Hepatic stellate cell (primary cell): ENCODE results near the gene FRY.
"Not testable (repeated sequence)": the region's sequence is repeated elsewhere in the genome, so short reads cannot be mapped to it uniquely, and the experiment has no call there.

Experiments used
- DNase-seq: peaks from one replicate; pipeline ENCODE4 v3.0.0; 2011; ENCODE audit warnings: low spot score

The FRY gene

DNA sequence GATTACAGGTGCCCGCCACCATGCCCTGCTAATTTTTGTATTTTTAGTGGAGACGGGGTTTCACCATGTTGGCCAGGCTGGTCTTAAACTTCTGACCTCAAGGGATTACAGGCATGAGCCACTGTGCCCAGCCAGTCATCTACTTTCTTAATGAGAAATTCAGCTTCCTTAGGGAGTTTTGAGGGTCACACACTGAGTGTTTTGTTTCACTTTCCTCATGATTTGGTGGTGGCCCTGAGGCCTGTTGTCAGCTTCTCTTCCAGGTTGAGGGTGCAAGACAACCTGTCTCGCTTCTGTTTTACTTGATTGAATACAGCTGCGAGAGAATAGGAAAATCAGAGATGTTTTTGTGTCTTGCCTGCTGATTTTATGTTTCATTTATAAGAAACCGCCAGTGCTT is 9.9 kb downstream of the FRY start:
- no peak for DNase-seq

DNA sequence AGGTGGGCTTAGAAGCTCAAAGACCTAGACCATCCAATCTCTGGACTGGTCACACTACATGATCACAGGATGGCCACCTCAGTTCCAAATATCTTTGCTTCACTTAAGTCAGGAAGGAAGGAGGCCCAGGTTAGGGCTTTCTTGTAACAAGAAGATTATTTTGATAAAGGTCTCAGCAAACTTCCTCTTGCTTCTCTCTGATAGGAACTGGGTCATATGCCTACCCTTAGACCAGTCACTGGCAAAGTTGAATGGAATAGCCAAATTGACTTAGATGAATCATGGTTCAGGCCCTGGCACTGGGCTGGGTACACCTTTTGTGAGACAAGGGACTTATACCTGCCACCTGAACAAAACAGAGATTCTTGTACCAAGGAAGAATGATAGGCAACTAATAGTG is 11.0 kb downstream of the FRY start:
- DNase-seq: no peak

DNA sequence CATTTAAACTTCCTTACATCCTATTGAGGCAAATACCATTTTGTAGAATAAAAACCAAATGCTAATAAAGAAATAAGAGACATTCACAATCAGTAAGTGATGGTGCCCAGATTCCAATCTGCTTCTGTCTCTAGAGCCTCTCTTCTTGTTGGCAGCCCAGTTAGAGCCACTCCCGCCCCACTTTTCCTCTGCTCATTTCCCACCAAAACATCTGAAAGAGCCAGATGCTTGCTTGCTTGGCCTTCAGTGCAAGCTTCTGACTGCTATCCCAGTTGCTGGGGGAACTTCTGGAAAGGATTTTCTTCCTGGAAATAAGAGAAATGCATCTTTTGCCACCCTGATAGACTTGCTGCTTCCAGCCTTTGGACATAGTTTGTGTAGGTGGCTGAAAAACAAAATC is 12.9 kb downstream of the FRY start:
- DNase-seq: no peak

DNA sequence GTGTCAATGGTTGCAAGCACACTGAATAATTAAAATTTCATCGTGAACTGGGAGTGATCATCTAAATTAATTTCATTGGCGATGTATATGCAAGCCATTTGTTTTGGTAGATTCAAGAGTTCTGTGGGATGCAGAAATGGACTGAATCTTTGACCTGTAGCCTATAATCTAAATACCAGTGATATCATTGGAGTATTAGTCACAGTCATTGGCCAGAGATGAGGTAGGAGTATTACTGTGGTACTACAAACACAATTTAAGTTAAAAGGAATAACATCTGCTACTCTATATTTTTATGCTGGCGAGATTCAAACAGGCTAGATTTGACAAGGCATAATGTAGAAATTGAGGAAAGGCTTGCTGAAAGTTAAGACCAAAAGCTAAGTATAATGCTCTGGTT is 14.0 kb downstream of the FRY start:
- DNase-seq: no peak

DNA sequence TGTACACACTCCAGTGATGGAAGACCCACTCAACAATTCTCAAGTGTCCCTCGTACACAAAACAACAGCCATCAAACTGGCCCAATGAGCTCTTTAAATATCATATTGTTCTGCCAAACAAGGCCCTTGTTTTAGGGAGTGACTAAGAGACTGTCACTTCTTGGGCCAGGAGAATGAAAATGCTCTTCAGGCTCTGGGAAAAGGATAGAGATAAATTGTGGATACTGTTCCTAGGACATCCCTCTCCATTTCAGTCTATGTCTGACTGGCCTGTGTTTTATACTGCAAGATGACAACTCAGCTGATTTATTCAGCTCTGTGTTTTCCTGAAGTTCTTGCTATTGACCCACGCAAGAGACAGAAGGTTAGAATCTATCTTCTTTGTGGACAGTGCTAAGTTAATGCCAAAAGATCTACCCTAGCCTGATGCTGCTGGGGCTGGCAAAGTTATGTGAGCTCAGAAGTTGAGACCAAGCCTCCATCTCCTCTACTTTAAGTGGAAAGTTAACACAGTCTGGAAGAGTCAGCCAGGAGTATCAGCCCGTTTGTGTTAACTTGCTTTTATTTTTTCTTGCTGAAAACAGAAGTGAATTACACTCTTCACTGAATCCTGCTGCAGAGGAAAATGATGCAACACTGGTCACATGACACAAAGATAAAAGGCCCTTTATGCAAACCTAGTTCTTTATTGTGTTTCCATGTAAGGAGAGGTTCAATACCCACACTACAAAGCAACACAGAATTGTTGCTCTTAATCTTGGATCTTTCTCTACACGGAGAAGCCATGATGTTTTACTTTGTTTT is 14.6 kb downstream of the FRY start:
- no peak for DNase-seq

DNA sequence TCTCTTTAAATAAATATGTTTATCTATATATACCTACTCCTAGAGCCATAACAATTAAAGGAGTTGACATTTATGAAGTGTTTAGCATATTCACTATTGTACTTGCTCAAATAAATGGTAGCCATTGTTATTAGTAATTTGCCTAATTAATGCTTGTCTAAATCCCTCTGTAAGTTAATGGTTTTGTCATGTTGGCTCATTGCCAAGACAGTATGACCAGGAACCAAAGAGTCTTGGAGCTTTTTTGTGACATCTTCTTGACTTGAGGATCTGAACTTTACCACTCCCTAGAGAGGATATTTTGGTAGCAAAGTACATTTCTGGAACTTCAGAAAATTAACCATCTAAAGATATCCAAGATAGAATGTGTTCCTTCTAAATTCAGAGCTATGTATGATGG is 15.5 kb downstream of the FRY start:
- DNase-seq: no peak

DNA sequence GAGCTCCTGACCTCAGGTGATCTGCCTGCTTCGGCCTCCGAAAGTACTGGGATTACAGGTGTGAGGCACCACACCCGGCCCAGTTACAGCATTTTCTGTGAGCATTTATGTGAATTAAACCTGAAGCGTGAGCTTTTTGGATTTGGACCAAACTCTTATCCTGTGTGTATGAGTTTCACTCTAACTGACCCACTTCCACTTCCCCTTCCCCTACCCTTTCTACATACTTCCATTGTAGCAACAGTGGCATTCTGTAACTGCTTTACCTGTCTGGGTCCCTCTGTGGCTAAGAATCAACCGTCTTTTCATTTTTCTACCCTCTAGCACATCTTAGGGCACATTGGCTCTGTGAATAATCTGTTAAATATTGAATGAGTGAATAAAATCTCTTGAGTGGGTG is 16.2 kb downstream of the FRY start:
- no peak for DNase-seq

DNA sequence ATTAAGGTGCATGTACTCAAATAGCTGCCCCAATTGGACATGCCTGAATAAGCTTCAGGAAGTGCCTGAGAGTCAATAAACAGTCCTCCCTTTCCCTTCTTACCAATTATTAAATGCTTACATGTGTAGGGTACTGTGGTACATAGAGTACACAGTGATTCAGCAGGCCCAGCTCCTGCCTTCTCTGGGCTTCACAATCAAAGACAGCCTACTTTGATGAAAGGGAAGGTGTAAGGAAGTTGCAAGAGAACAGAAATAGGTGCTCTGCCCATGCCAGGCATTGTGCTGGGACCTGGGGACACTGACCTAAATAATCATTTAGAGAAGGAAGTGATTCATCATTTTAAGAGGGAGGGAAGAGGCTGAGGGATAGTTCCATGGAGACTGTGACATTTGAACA is 17.2 kb downstream of the FRY start:
- no peak for DNase-seq

DNA sequence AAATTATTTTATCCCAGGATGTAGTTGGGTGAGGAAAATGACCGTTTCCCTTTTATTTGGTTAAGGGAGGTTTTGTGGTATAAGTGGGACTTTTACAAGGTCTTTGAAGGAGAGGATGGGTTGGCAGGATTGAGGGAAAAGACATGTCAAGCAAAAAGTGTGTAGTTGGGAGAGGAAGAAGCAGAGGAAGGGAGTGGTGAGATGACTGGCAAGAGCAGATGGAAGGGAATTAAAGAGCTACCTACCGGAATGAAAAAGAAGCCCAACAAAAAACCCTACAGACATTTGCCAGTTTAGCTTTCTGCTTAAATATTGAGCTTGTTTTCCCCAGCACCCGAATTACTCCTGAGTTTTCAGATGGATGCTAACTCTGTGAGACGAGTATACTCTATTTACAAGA is 19.6 kb downstream of the FRY start:
- no peak for DNase-seq

DNA sequence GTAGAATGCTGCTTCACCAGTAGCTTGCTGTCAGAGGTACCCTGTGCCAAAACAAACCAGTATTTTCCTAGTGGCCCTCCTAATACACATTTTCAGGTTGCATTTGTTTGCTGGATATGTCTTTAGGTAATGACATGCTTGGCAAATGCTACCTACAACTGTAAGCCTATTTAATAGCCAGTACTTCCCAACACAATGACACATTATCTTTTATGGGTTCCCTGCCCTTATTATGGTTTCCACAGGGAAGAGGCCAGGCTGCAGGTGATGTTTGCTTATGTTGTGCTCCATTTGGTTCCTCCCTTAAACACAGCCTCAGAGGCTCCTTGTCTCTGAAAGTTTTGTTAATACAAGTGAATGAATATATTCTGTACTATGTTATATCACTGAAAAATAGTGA is 24.7 kb downstream of the FRY start:
- DNase-seq: no peak

DNA sequence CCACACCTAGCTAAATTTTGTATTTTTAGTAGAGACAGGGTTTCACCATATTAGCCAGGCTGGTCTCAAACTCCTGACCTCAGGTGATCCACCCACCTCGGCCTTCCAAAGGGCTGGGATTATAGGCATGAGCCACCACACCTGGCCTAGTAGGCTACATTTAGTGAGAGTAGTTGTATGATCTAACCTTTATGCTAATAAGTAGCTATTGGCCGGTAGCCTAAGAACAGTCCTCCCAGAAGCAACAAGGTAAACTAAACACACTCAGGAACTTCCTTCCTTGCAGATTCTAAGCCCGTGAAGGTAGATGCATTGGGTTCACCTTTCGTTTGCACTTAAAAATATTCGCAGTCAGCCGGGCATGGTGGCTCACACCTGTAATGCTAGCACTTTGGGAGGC is 25.8 kb downstream of the FRY start:
- not testable (repeated sequence) for DNase-seq

DNA sequence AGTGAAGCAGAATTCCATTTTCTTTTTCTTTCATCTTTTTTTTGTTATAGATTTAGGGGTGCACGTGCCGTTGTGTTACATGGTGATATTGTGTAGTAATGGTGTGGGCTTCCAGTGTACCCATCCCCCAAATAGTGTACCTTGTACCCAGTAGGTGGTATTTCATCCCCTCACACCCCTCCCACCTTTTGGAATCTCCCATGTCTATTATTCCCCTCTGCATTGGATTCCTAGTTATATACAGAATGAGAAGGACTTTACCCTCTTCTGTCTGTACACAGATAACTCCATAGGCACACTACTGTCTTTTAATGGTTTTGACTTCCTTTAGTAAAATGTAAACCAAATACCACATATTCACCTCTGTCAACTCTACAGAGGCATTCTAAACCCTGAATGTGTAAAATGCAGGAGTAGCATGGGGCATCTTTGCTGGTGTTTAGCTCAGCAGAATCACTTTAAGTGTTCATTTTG is 28.0 kb downstream of the FRY start:
- DNase-seq: no peak

DNA sequence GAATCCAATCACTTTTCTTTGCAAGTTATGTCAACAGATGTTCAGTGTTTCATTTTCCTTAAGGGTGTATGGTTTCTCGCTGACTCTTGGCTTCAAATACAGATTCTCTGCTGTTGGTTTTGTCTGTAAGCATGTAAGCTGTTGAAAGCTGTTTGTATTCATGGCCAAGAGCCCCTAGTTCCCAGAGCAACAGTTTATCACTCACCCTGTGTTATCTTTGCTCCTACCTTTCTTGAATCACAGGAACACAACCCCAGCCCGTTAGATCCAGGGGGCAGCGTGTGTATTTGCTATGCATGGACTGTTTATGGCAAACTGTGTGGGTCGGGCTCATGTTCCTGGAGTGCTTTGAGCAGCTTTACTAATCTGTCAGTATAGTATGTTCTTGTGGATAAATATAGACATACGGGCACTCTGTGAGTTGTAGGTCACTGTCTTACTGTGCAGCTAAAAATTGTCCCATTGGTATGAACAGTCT is 28.9 kb downstream of the FRY start:
- no peak for DNase-seq

DNA sequence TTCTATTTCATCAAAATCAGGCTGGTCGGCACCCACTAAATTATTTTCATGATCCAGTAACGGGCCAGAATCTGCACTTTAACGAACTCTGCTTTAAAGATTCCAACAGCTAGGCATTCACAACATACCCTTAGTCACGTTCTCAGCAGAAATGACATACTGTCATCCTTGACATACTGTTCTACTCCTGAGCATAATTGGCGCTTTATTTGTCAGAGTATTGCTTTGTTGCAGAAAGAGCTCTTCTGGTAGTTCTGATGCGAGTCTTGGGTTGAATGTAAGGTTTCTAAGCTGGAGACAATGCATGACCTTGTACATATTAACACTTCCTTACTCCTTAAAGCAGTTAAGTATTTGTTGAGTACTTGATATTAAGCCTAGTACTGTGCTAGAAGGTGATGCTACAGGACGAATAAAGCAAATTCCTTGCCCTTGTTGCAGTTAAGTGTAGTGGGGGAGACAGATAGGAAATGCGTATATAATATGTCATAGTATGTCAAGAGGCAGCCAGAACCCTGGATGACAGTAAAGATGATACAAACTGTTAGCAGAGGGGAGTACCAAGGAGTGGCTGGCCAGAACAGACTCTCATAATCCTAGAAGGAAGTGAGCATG is 32.2 kb downstream of the FRY start:
- DNase-seq: no peak

DNA sequence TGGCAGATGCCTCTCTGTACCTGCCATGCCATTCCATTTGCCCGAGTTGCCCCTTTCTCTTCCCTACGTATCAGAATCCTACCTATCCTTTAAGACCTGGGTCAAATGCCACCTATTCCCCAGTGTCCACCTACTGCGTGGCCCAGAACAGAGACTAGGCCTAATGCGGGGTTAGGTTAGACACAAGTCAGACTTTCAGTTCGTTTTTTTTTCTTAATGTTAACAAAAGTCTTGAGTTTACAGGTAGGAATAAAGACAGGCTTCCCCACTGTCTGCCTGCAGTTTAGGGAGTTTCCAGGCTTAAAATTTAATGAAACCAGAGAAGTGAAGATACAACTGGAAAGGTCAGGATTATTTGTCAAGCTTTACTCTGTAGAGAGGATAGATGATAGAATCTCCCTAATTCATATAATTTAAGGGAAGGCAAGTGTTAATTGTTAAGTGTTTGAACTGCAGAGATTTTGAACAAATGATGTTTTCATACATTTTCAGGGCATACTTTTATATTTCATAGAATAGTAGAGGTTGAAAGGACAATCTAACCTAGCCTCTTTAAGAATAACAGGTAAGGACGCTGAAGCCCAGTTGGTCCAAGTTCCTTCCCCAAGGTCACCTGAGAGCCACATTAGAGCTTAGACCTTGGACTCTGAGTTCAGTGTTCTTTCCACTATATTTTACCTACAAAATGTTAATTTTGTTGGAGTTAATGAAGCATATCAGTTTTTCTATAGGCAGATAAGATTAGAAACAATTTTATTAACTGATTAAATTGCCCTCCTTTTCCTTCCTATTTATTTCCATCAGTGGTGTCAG is 35.8 kb downstream of the FRY start:
- no peak for DNase-seq

DNA sequence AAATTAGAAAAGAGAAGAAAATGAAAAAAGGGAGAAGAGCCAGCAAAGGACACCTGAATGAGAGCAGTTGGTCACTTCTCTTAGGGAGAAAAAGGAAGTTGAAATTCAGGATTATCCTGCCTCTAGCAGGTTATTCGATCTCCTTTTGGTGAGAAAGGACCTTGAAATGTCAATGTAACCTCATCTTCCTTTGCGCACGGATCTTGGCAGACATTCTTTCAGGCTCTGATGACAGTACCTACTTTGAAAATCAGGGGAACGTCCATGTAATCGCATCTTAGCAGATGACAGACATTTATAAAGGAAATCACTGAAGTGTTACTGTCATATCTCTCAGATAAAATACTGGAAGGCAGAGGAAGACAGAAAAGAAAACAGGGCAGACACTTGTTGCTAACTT is 36.7 kb downstream of the FRY start:
- no peak for DNase-seq

DNA sequence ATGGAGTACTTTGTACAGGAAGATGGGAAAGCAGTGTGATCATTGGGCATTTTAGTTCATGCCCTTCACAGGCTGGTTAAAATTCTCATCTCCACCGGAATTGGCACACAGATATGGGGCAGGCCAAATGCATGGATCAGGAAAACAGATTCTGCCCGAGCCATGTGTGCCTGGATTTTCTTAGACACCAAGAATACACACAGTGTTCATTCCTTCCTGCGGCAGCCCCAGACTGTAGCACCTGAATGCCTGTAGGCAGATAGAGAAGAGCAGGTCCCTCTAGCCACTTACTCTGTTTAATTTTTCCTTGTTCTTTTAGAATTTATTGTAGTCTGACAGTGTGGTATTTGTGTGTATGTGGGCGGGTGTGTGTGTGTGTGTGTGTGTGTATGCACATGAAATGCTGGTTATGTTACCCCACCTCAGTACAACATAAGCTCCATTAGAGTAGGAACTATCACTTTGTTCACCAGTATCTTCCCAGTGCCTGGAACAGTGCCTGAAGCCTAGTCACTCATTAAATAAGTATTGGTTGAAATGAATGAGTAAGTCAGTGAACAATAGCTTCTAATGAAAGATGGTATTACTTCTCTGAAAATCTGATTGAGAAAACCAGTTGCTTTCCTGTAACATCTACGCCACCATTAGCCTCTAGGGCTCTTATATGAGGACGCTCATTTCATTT is 41.7 kb downstream of the FRY start:
- no peak for DNase-seq

DNA sequence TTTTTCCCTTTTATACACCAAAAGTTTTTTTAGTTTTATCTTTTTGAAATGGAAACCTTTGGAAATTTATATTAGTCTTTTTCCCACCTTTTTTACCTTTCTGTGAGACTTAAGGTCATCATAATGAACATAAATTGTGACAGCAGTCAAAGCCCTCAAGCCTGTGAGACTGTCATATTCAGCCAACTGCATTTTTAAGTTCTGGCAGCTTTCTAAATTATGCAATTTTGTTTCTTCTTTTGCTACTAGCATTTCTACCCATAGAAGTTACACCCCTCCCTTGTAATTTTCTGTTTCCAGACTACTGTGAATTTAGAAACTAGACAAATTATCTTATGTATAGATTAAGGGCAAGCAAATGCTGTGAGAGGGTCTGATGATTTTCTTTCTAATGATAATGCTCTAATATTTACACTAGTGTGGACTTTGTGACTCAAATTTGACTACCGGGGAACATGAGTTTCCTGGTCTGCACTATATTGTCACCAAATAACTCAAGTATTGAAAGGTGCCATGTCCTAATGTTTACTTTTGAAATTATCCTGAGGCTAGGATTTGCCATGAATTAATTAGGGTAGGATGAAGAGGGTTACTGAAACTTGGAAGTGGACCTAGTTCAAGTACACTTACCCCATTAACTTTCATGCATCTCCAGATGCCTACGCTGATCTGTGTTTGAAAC is 43.7 kb downstream of the FRY start:
- no peak for DNase-seq

DNA sequence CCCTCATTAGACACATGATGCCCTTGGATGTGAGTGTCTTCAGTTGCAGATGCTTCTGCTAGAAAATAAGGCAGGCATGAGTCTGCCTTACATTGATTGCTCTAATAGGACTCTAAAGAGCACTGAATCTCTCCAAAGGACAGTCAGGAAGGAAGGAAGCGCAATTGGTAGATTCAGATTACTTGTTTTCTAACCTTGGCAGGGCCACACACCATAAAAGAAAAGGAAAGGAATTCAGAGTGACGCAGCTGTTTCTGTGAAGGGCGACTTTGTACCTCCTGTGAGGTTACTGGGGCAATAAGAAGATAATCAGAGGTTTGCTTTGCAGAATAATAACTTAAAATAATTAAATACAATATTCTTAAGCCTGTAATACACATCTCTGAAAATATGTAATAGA is 48.0 kb downstream of the FRY start:
- no peak for DNase-seq

DNA sequence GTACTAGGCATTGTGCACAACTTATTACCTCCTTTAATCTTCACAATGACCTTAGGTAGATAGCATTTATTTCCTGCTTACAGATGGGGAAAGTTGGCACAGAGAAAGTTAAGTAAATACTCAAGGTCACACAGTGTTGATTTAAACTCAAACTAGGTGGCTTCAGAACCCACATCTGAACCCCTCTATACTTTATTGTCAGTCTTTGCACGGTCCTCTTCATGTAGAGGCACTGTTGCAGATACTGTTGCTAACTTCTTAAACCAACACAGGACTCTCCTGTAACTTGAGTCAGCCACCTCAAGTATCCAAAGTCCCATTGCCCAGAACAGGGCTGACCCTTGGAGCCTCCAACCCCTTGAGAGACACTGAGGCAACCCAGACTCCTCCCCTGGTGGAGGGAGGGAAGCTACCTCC is 48.8 kb downstream of the FRY start:
- no peak for DNase-seq

DNA sequence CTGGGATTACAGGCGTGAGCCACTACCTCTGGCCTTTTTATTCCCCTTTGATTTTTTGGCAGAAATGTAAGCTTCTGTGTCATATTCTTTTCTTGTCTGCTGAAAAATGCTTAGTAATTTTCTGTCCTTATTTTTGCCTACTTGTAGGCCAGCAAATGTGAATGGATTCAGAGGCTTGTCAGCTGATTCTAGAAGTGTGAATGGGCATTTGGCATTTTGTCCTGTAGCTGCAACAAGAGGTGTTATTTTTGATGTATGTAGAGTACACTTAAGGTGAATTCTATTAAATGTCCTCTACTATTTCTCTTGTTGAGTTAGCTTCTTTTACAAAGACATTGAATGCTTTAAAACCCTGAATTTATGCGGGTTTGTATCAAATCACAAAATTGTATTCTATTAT is 50.0 kb downstream of the FRY start:
- DNase-seq: no peak

DNA sequence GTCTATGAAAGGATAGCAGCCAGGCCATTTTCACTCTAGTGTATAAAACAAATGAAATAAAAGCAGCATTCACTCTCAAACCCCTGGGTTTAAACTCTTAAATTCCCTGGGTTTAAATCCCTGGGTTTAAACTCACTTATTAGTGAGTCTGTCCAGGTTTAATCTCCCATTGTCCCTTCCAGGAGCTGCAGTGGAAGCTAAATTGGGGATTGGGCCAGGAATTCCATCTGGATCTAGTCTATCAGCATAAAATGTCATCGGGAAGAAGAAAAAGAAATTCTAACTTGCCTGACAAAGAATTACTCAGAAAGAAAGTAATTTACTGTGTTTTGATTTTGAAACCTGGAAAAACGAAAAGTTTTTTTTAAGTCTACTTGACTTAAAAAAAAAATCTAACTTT is 54.8 kb downstream of the FRY start:
- no peak for DNase-seq
